ENCODE results near the gene DUSP19.
"Not testable (repeated sequence)": the region's sequence is repeated elsewhere in the genome, so short reads cannot be mapped to it uniquely, and the experiment has no call there.

The DUSP19 gene, protein sequence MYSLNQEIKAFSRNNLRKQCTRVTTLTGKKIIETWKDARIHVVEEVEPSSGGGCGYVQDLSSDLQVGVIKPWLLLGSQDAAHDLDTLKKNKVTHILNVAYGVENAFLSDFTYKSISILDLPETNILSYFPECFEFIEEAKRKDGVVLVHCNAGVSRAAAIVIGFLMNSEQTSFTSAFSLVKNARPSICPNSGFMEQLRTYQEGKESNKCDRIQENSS

DNA sequence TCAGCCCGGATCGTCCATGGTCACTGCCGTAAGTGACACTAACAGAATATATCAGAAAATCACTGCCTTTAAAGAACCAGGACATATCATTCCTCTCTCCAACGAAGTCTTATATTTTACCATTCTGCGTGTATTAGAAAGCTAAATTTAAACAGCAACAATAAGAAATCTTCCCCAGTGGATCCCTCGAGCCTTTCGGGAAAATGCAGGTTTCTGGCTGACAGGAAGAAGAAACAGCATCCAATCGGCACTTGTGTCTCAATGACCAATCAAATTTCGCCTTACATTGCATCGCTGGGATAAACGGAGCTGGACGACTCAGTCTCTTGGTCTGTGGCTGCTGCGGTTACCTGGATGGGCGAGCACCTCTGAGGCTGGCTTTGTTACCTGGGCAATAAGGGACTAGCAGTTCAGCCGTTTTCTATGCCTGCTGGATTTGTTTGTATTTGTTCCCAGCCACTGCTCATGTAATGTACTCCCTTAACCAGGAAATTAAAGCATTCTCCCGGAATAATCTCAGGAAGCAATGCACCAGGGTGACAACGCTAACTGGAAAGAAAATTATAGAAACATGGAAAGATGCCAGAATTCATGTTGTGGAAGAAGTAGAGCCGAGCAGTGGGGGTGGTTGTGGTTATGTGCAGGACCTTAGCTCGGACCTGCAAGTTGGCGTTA is at the start of gene DUSP19:
DUSP19 (plus strand) TSS at position 284 of the 675 bp plus-strand sequence; CDS start at position 471, 187 bp downstream.
- peak; percentile 84 to 90 for DNase-seq

DNA sequence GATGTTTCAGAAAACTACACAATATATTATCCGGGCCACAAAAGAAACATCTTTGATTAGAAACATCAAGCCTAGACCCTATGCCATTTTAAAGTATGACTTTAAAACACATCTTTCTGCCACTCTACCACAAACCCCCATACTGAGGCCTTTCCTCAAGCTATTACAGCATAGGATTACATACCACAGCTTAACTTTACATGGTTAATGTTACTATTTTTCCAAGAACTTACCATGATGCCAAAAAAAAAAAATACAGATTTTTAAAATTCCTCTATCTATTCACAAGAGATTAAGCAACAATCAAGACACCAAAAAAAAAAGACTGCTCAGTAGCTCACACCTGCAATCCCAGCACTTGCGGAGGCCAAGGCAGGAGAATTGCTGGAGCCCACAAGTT is 49.3 kb upstream of the DUSP19 start:
- DNase-seq: no peak

DNA sequence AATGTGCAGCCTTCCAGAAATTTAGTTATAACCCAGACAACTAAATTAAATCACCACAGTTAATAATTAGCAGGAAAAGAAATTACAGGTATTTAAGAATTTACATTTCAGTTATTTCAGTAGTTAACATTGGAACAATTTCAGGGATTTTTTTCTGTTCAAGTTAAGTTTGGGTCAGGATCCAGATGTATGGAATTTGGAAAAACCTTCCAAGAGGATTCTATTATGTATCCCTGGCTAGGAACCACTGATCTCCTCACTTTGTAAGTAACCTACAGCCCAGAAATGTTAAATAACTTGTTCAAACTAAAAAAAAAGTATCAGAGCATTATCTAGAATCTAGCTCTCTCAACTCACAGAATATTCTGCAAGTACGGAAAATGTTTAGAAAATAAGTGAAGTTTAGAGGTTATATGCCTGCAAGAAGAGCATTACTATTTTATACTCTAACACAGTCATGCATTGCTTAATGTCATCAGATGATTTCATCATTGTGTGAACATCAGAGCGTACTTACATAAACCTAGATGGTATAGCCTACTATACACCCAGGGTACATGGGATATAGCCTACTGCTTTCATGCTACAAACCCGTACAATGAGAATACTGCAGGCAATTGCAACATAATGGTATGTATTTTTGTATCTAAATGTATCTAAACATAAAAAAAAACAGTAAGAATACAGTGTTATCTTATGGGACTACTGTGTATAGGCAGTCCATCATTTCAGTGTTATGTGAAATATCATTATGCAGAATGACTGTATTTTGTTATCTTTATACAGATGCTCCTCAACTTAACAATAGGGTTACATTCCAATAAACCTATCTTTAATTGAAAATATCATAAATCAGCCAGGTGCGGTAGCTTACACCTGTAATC is 46.4 kb upstream of the DUSP19 start:
- DNase-seq: no peak

DNA sequence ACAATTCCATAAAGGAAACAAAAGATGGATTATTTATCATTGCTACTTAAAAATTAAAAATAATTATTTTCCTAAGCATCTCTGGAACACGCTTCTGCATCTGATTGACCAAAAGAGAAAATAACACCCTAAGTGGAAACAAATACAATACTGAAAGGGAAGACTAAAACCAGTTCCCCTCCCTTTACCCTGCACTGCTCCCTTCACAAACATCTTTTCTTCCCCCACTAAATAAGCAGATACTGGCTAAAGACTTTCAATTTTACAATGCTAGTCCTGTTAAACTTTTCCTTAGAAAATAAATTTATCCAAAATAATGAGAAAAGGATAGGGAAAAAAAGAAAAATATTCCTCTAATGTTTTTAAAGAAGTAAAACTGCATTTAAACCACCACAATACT is 44.6 kb upstream of the DUSP19 start:
- no peak for DNase-seq

DNA sequence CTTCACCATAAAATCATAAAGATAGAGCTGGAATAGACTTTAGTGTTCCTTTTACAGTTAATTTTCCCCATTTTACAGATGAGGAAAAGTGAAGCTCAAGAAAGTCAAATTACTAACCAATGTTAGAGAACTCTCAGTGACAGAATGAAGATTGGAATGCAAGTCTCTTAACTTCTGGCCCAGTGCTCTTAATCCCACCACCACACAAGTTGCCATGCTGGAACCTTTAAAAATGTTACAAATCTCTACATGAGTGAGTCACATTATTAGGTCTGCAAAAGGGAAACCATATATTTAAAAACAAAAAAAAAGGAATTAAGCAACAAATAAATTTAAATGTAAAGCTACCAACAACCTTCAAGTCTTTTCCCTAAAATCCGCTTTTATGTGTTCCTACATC is 43.7 kb upstream of the DUSP19 start:
- DNase-seq: no peak

DNA sequence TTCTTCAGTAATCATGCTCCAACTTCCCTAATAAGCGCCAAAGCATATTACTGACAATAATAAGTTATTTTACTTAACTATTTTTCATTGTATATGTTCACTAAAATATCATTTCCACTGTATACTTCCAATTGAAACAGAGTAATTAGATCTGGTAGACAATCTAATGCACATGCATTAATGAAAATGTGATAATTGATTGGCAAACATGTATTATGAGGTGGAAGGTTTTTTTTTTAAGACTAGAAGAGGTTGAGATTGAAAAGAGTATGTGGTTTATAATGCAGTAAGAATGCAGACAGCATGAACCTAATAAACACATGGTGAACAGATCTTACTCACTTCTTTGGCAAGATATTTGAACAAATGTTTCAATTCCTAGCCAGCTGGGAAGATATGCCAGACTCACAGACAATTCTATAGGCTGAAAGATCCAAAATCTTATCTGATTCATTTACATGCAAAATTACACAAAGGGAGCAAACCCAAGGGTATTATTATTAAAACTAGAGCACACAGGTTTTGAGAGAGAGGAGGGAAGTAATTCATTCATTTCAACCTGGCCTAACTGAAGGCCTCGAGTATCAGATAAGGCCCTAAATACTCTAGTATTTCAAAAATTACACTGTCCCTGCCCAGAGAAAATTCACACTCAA is 43.1 kb upstream of the DUSP19 start:
- DNase-seq: no peak

DNA sequence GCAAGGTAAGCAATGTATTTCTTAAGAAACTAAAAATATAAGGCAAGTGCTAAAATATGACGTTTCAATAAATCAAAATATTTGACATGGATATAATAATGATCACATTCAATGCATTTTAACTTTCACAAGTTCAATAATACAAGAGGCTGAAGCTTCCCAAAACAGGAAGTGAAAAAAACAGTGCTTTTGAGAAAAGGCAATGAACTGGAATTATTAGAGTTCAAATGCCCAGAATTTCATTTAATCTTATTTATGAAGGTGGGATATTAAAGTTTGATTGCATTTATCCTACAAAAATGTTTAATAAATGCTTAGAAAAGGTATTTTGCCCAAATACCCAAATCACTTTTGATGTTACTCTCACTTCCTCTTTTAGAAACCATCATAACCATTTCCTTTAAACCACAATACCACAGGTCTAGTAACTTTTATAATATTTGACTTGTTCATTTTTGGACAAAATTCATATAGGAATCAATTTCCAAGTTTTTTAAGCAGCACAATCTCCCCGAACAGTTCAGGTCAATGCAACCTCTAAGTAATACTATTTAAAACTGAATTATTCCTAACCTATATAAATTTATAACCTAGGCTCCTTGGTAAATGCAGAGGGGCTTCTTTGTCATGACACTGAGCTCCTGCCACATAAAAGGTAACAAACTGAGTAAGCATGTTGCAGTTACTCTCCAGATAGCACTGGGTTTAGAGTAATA is 42.4 kb upstream of the DUSP19 start:
- DNase-seq: peak in 1 of 2 donors; percentile 33

DNA sequence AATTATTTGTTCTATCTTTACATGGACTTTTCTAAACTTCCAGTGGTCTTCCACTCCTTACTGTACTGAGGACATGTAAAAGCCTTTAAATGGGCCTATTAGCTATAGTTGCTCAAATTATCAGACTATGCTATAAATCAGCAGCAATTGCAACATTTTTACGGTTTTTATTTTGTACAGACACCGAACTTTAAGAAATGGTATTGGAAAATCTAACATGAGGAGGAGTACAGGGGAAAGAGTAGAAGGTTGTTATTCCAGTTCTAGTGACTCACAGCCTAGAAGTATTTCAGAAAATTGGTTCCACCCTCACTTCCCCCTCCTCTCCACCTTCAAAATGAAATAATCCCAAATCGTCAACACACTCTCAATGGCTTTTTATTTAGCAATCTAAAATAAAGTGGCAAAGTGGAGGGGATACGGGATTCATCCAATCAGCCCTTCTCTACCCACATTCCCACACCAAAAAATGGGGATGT is 41.4 kb upstream of the DUSP19 start:
- DNase-seq: no peak

DNA sequence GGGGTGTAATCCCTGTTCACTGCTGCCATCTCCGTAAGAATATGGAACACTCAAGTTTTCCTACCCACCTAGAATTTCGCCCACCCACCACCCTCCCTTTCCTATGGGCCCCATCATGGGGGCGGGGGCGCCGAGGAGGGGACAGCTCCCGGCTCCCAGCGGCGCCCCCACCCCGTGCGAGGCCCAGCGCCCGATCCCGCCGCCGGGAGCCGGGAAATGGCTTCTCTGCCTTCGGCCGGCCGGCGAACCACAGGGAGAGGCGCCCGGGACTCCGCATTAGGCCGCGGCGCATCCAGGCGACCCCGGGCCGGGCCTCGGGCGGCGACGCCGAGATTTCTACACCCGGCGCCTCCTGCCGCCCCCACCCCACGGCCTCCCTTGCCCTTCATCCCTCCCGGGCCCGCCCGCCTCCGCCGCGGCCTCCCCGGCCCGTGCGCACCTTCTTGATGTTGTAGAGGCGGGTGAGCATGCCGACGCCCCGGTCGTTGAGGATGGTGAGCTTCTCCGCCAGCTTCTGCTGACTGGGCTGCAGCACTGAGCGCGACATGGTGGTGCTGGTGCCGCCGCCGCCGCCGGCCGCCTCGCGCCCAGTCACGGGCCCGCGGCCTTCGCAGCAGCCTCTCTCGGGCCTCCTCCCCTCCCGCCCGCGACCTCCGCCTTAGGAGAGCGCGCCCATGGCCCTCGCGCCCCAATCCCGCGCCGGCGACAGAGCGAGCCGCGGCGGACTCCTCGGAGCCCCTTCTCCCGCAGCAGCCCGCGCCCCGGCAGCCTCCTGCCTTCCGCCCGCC is 40.8 kb upstream of the DUSP19 start:
- peak in 1 of 2 donors; percentile 27 for DNase-seq

DNA sequence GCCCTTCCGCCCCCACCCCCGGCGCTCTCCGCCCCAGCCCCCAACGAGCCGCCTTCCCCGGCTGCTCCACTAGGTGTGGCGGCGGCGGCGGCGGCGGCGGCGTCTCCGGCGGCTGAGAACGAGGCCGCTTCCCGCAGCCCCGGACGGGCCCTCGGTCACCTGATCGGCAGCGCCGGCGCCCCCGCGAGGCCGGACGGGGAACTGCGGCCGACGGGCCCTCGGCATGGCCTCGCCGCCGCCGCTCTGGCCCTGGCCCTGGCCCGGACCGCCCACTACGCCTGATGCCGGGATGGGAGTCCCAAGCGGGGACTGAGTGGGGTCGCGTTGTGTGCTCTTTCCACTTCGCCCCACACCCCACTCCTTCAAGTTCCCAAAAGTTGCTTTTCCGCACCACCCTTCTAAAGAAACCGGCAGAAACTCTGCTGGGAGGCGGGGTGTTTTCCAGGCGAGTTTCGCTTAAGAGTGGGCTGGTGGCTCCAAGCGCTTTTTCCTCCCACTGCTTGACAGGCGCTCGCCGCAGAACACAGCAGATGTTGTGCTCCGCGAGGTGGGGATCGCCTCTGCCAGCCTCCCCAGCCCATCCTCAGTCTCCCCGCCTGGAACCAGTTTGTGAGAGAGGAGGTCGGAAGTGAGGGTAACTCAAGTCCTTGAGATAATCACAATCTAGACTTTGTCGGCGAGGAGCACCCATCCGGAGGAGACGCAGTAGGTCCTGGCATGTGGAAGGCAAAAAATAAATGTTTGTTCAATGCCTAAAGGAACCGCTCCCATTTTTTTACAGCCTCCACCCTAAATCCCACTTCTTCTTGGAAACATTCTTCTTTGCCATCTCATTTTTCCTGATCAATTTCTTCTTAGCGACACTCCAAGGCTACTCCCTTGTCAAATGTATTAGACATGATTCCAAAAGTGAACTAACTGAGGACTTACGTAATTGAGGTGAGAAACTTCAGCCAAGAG is 39.9 kb upstream of the DUSP19 start, which contains the start of gene NCKAP1:
NCKAP1 (minus strand) TSS at position 117 of the 960 bp plus-strand sequence. CDS start 358 bp downstream, outside the sequence.
- DNase-seq: peak; percentile 82 to 86

DNA sequence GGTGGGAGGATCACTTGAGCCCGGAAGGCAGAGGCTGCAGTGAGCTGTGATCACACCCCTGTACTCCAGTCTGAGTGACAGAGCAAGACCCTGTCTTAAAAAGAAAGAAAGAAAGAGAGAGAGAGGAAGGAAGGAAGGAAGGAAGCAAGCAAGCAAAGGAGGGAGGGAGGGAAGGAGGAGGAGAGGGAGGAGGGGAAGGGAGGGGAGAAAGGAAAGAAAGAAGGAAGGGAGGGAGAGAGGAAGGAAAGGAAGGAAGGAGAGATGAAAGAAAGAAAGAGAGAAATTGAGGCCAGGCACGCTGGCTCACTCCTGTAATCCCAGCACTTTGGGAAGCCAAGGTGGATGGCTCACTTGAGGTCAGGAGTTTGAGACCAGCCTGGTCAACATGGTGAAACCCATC is 37.9 kb upstream of the DUSP19 start:
- no peak for DNase-seq

DNA sequence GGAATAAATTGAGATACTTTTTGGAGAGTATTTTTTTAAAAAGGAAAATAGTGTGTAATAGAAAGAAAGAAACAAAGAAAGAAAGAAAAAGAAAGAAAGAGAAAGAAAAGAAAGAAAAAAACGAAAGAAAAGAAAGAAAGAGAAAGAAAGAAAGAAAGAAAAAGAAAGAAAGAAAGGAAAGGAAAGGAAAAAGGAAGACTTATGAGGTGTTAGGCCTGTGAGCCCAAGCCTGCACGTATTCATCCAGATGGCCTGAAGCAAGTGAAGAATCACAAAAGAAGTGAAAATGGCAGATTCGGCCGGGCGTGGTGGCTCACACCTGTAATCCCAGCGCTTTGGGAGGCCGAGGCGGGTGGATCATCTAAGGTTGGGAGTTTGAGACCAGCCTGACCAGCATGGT is 35.0 kb upstream of the DUSP19 start:
- not testable (repeated sequence) for DNase-seq

DNA sequence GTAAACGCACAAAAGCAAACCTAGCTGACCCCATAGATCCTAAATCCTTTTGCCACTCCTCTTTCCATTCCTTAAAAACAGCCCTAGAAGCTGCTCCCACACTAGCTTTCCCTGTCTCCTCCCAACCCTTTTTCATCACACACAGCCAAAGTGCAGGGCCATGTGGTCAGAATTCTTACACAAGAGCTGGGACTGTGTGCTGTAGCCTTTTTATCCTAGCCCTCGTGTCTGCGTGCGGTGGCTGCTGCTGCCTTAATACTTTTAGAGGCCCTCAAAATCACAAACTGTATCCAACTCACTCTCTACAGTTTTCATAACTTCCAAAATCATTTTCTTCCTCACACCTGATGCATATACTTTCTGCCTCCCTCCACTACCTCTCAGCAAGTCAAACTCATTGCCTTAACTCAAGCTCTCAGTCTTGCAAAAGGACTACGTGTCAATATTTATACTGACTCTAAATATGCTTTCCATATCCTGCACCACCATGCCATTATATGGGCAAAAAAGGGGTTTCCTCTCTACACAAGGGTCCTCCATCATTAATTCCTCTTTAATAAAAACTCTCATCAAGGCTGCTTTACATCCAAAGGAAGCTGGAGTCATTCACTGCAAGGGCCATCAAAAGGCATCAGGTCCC is 30.9 kb upstream of the DUSP19 start:
- not testable (repeated sequence) for DNase-seq

DNA sequence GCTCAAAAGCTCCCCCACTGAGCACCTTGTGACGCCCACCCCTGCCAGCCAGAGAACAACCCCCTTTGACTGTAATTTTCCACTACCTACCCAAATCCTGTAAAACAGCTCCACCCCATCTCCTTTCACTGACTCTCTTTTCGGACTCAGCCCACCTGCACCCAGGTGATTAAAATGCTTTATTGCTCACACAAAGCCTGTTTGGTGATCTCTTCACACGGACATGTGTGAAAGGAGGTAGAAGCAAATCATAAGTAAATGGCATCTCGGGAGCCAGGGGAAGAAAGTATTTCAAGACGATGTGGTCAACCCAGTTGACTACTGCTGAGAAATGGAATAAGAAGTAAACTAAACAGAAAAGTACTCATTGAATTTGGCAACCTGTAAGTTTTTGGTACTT is 29.1 kb upstream of the DUSP19 start:
- no peak for DNase-seq

DNA sequence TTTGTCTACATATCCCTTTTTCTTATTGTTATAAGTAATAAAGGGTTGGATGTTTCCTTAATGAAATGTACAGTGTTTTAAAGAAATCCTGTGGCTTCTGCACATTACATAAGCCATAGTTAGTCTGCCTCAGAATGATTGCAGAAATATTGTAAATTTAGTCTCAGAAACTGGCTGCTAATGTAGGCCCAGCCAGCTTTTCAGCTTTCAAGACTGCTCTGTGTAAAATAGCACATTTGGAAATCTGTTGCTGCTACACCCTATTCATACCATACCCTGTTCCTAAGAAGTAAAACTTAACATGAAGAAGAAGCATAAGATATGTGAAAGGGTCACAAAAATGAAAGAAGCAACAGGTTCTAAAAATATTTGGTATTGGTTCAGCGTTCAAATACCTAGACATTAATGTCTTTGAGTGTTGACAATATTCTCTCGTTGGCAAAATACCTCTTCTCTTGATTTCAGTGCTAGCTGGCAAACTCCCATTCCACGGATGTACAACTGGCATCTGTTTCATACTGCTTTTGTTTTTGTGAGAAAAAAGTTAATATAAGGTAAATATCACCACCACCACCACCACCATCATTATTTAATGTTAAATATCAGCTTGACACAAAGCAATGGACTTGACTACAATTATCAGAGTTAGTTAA is 21.1 kb upstream of the DUSP19 start:
- DNase-seq: no peak

DNA sequence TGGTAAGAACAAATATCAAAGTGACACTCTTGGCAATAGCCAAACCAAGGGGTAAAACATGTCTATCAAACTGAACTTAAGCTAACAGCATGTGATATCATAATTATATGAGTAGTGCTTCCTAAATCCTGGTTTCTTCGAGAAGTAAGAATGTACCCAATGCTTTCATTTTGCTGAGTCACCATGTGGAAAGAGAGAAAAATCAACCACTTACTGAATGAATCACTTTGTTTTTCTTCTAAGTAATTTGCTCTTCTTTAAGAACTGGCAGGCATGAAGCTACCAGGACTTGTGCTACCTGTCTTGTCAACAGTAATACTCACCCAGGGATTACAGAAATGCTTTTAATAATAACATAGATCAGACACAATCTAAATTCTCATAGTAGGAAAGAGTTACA is 19.0 kb upstream of the DUSP19 start:
- no peak for DNase-seq

DNA sequence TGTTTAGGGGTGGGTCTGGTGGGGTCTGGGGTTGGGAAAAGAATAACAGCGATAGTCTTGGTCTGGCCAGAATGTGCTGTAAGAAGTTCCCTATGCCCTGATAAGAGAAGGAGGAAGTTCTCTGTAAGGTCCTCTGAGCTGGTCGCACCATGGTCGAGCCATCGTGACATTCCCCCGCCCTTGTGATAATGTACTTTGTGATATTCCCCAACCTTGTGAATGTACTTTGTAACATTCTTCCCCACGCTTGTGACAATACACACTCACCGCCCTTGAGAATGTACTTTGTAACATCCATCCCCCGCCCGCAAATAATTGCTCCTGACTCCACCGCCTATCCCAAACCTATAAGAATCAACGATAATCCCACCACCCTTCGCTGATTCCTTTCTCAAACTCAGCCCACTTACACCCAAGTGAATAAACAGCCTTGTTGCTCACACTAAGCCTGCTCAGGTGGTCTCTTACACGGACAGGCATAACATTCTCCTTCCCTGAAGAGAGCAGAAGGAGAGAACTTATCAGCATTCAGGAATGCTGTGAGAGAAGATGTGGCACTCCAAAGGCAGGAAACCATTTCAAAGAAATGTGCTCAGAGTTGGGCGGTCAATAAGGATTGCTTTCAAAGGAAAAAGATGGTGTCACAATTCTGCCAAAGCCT is 17.8 kb upstream of the DUSP19 start:
- DNase-seq: no peak

DNA sequence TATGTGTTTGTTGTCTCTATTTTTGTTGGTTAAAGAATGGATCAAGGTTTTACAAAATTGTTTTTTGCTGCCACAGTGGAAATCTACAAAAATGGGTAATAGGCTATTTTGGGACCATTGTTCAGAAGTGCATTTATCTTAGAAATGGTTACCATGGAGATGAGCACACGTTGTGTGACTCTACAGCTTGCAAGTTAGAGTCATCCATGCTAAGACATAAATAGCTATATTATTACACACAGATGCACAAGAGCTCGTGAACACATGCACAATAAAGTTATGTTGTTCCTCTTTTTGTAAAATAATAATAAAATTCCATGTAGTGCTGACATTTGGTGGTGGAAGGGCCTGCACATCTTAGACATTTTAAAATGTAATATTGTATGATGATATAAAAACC is 15.5 kb upstream of the DUSP19 start:
- no peak for DNase-seq

DNA sequence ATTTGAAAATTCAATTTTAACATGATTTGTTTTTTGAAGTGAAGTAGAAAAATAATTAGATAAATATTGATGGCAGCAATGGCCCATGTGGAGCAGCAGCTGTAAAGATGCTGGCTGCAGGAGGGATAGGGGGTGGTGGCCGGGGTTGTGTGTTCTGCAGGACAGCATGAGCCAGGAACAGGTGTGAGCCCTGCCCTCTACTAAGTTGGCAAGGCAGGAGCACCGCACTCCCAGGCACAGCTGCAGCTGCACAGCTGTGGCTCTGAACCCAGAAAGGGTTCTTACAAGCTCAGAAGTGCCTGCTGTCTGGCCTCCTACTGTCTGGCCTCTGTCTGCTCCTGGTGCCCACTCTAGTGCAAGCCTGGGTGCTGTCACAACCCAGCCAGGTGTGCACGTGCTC is 10.0 kb upstream of the DUSP19 start:
- no peak for DNase-seq
